OCI-LY7 (cell line): ENCODE results near the gene PLTP.

Source experiments
- CTCF ChIP-seq: fragments of 200-600 bp; sonication (generic); conservative IDR thresholded peaks from 2 replicates; pipeline ENCODE4 v1.5.1; 2014; ENCODE audit warnings: mild to moderate bottlenecking, antibody characterized with exemption, low read length, moderate library complexity, mixed read lengths
- EZH2phosphoT487 ChIP-seq: fragments of 200-600 bp; sonication (generic); IDR thresholded peaks from 2 replicates; pipeline ENCODE4 v1.6.1; 2018; ENCODE audit warnings: low read depth, borderline replicate concordance, mild to moderate bottlenecking, mixed run types, antibody characterized with exemption, low read length, moderate library complexity, mixed read lengths

GRCh38 chr20:45850926-45851325 lies 61.0 kb downstream of the PLTP start:
- no peak for TF ChIP-seq CTCF
- no peak for TF ChIP-seq EZH2phosphoT487
